MM.1S (cell line): ENCODE results near the gene NRP2.

Experiments used
- EZH2 ChIP-seq: fragments of 300-600 bp; sonication (generic); optimal IDR thresholded peaks from 2 replicates; pipeline ENCODE3; 2017; ENCODE audit warnings: low read depth, mild to moderate bottlenecking, antibody characterized with exemption, low read length, mixed read lengths
- TF ChIP-seq, protein P1 (sequence below): fragments of 300-600 bp; sonication (generic); IDR thresholded peaks from 2 replicates; pipeline ENCODE4 v1.5.1; 2016; ENCODE audit warnings: antibody characterized with exemption, low read length, mixed read lengths

DNA sequence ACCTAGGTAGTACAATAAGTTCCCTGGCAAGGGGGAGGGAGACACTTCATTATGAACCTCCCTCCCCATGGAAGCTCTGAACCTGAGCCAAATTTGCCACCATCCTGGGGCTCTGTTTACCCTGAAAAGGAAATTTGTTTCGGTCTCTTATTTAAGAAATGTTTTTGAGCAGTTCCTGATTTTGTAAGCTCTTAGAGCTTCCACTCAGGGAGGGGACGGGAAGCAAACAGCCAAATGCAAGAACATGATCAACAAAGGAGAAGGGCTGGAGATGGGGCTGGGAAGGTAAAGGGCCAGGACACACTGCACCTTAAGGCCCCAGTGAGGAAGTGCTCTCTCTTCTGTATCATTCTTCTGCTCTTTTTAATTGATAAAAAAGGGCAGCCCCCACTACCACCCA lies 117.9 kb downstream of the NRP2 start:
- TF ChIP-seq, protein P1, sequence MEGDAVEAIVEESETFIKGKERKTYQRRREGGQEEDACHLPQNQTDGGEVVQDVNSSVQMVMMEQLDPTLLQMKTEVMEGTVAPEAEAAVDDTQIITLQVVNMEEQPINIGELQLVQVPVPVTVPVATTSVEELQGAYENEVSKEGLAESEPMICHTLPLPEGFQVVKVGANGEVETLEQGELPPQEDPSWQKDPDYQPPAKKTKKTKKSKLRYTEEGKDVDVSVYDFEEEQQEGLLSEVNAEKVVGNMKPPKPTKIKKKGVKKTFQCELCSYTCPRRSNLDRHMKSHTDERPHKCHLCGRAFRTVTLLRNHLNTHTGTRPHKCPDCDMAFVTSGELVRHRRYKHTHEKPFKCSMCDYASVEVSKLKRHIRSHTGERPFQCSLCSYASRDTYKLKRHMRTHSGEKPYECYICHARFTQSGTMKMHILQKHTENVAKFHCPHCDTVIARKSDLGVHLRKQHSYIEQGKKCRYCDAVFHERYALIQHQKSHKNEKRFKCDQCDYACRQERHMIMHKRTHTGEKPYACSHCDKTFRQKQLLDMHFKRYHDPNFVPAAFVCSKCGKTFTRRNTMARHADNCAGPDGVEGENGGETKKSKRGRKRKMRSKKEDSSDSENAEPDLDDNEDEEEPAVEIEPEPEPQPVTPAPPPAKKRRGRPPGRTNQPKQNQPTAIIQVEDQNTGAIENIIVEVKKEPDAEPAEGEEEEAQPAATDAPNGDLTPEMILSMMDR, result no peak
- no peak for TF ChIP-seq EZH2
